Measurements from ENCODE around the gene MND1.

MND1 gene

GRCh38 chr4:153451911-153452657 is 107.6 kb downstream of the MND1 start:
- H3K4me3 ChIP-seq (ENCODE audit: low read length, poor library complexity, severe bottlenecking), result no peak overlapping the region
- H3K79me2 ChIP-seq (ENCODE audit: insufficient read depth, low read length), result no peaks in the 10 kb centered on the region
- H3K27me3 ChIP-seq (ENCODE audit: insufficient read depth, low read length, poor library complexity, severe bottlenecking), result no peaks in the 10 kb centered on the region
- TF ChIP-seq, protein P1, sequence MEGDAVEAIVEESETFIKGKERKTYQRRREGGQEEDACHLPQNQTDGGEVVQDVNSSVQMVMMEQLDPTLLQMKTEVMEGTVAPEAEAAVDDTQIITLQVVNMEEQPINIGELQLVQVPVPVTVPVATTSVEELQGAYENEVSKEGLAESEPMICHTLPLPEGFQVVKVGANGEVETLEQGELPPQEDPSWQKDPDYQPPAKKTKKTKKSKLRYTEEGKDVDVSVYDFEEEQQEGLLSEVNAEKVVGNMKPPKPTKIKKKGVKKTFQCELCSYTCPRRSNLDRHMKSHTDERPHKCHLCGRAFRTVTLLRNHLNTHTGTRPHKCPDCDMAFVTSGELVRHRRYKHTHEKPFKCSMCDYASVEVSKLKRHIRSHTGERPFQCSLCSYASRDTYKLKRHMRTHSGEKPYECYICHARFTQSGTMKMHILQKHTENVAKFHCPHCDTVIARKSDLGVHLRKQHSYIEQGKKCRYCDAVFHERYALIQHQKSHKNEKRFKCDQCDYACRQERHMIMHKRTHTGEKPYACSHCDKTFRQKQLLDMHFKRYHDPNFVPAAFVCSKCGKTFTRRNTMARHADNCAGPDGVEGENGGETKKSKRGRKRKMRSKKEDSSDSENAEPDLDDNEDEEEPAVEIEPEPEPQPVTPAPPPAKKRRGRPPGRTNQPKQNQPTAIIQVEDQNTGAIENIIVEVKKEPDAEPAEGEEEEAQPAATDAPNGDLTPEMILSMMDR (conservative IDR thresholded peaks at IDR 0.05; ENCODE audit: low read length), result no peak
- TF ChIP-seq EZH2phosphoT487 (IDR thresholded peaks at IDR 0.05; ENCODE audit: borderline replicate concordance), result no peak
- no peaks in the 10 kb centered on the region for H3K9me3 ChIP-seq (ENCODE audit: insufficient read depth, low read depth, low read length)
- no peak overlapping the region for H3K9ac ChIP-seq (ENCODE audit: low read depth, low read length, poor library complexity, severe bottlenecking)
- H3K4me1 ChIP-seq (ENCODE audit: insufficient read depth, low read length, poor library complexity, severe bottlenecking), result peaks cover 33% of the 10 kb centered on the region
- H3F3A ChIP-seq (ENCODE audit: low read depth), result no peaks in the 10 kb centered on the region
- H2AFZ ChIP-seq (ENCODE audit: low read length), result no peak overlapping the region
- no peaks in the 10 kb centered on the region for H3K9me2 ChIP-seq (replicated peaks; ENCODE audit: low read depth, low read length)
- no peak overlapping the region for H3K4me2 ChIP-seq (ENCODE audit: low read depth, low read length, poor library complexity, severe bottlenecking)
- no peaks in the 10 kb centered on the region for H3K36me3 ChIP-seq (ENCODE audit: insufficient read depth, low read length)
- no peaks in the 10 kb centered on the region for H4K20me1 ChIP-seq (ENCODE audit: insufficient read depth, low read length, poor library complexity, severe bottlenecking)

GRCh38 chr4:153452658-153453378 is 108.3 kb downstream of the MND1 start:
- H4K20me1 ChIP-seq (ENCODE audit: insufficient read depth, low read length, poor library complexity, severe bottlenecking), result no peaks in the 10 kb centered on the region
- H2AFZ ChIP-seq (ENCODE audit: low read length), result peak overlapping the region; percentile 34; the same call in 1 of the 2 replicates
- H3F3A ChIP-seq (ENCODE audit: low read depth), result no peaks in the 10 kb centered on the region
- H3K79me2 ChIP-seq (ENCODE audit: insufficient read depth, low read length), result no peaks in the 10 kb centered on the region
- no peak overlapping the region for H3K9ac ChIP-seq (ENCODE audit: low read depth, low read length, poor library complexity, severe bottlenecking)
- TF ChIP-seq, protein P1 (conservative IDR thresholded peaks at IDR 0.05; ENCODE audit: low read length), result no peak
- TF ChIP-seq EZH2phosphoT487 (IDR thresholded peaks at IDR 0.05; ENCODE audit: borderline replicate concordance), result no peak
- H3K27me3 ChIP-seq (ENCODE audit: insufficient read depth, low read length, poor library complexity, severe bottlenecking), result no peaks in the 10 kb centered on the region
- no peaks in the 10 kb centered on the region for H3K36me3 ChIP-seq (ENCODE audit: insufficient read depth, low read length)
- H3K9me2 ChIP-seq (replicated peaks; ENCODE audit: low read depth, low read length), result no peaks in the 10 kb centered on the region
- no peaks in the 10 kb centered on the region for H3K9me3 ChIP-seq (ENCODE audit: insufficient read depth, low read depth, low read length)
- peaks cover 32% of the 10 kb centered on the region for H3K4me1 ChIP-seq (ENCODE audit: insufficient read depth, low read length, poor library complexity, severe bottlenecking)
- H3K4me3 ChIP-seq (ENCODE audit: low read length, poor library complexity, severe bottlenecking), result no peak overlapping the region
- no peak overlapping the region for H3K4me2 ChIP-seq (ENCODE audit: low read depth, low read length, poor library complexity, severe bottlenecking)

DNA sequence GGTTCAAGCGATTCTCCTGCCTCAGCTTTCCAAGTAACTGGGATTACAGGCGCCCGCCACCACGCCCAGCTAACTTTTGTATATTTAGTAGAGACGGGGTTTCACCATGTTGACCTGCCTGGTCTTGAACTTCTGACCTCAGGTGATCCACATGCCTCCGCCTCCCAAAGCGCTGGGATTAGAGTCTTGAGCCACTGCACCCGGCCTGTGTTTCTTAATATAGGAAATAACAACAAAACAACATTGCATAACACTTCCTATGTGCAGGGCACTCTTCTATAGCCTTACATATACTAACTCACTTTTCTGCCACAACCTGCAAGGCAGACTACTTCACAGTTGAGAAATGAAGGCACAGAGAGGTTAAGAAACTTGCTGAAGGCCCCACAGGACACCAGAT is 108.9 kb downstream of the MND1 start:
- Histone ChIP-seq H3K9ac (ENCODE audit: low read depth, low read length, poor library complexity, severe bottlenecking) (no peak overlapping the region), H3K36me3 (ENCODE audit: insufficient read depth, low read length) (no peaks in the 10 kb centered on the region), H3F3A (ENCODE audit: low read depth) (no peaks in the 10 kb centered on the region), H3K4me2 (ENCODE audit: low read depth, low read length, poor library complexity, severe bottlenecking) (no peak overlapping the region), H4K20me1 (ENCODE audit: insufficient read depth, low read length, poor library complexity, severe bottlenecking) (no peaks in the 10 kb centered on the region), H3K4me3 (ENCODE audit: low read length, poor library complexity, severe bottlenecking) (no peak overlapping the region), H3K27me3 (ENCODE audit: insufficient read depth, low read length, poor library complexity, severe bottlenecking) (no peaks in the 10 kb centered on the region), H3K4me1 (ENCODE audit: insufficient read depth, low read length, poor library complexity, severe bottlenecking) (peaks cover 26% of the 10 kb centered on the region), H3K79me2 (ENCODE audit: insufficient read depth, low read length) (no peaks in the 10 kb centered on the region), H3K9me3 (ENCODE audit: insufficient read depth, low read depth, low read length) (no peaks in the 10 kb centered on the region), H3K9me2 (replicated peaks; ENCODE audit: low read depth, low read length) (no peaks in the 10 kb centered on the region), H2AFZ (ENCODE audit: low read length) (no peak overlapping the region)
- TF ChIP-seq EZH2phosphoT487 (IDR thresholded peaks at IDR 0.05; ENCODE audit: borderline replicate concordance), result no peak
- TF ChIP-seq, protein P1 (conservative IDR thresholded peaks at IDR 0.05; ENCODE audit: low read length), result no peak
